SIG-M5 treated with dmso at 0.1 percent for 504 hours (cell line): ENCODE measurements around the gene ZEB2.

Experiments
- DNase-seq: peaks from one replicate; lab custom pipeline; 2025; ENCODE audit not compliant: unreplicated experiment; lab: John Stamatoyannopoulos, UW

Gene ZEB2

GRCh38 chr2:144453486-144454158 lies 66.3 kb downstream of the ZEB2 start:
- DNase-seq = no peak

- DNase-seq = no peak
Measured at GRCh38 chr2:144452989-144453336, 67.0 kb downstream of the ZEB2 start.

DNA sequence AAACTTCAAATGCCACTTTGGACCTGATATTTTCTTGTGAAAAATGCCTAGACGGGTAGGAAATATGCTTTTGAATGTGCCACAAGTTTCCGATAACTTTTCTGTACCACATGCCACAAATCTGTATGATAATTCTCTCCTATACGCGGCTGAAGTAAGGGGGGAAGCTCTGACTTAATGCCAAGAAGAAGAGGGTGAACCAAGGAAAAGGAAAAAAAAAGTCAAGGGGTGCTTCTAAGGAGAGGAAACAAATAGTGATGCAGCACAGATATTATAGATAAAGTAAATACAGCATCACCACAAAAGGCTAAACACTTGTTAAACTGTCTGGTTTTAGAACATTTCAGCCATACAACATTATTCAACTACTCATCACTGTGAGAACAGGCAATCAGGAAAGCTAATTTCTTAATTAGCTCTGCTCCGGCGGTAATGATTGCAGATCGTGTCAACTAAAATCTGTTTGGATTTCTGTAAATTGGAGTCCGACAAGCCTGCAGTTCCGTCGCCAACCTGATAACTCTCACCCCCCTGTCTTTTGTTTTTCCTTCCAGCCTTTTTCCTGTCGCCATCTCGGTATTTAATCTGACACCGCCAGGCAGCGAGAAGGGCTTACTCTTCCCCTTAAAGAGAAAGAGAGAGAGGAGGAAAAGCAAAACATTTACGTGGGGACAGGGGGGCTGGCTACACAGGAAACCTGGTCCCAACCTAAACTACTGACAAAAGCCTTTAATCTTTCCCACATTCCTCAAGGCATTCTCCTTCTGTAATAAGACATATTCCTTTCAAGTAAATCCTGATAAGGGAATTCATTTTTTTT lies 67.5 kb downstream of the ZEB2 start:
- no peak for DNase-seq

DNA sequence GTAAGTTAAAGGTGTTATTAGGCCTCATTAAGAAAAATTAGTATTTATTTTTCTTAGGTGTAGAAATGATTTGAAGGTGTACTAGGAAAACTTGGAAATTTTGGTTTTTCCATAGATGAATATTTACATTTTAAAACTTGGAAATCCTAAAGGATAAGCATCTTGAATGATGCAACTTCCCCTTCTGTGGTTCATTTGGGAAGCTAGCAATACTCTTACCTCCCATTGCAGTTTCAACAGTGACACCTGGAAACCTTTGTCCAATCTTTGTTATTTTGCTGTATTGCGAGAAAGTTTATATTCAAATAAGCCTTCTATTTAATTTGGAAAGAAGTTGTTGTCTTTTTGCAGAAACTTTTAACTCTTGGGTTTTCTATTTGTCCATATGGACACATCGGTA lies 68.5 kb downstream of the ZEB2 start:
- DNase-seq = no peak

DNA sequence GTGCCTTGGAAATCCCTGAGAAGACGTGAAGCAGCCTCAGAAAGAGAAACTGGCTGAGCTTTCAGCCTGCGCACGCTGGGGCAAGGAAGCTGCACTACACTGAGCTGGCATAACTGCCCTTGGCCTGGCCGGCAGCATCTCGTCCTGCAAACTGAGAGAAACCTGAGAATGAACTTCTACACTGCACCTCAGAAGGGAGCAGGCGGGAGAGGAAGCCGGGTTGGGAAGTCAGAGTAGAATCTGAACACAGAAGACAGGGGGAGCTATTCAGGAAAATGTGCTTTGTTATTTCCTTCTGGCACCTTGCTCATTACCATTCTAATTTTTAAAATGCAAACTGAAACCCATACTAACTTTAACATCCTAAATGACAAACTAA lies 70.9 kb downstream of the ZEB2 start:
- no peak for DNase-seq

DNA sequence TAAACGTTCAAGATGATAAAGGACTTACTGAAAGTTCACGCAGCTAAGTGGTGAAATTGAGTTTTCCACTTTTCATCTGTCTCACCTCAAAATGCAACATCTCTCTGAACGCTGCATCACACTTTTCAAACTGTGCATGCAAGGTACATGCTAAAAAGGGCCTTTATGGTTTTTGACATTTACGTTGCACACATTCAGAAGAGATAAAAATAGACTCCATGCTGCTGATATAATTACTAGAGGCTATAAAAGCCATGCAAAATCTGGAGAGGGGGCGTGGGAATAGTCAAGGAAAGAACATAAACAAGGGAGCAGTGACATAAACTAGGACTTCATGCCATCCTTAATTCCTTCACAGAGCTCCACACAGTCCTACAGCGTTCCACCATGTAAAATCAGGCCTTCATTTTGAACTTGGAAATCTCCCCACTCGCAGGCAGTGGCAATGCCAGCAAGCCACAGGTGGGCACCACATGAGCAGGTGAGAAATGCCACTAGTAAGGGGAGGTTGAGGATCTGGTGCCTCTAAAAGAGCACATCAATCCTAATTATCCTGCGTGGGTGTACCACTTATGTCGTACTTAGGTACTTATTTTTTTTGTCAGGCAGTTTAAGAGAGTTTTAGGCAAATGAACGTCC lies 71.4 kb downstream of the ZEB2 start:
- no peak for DNase-seq

DNA sequence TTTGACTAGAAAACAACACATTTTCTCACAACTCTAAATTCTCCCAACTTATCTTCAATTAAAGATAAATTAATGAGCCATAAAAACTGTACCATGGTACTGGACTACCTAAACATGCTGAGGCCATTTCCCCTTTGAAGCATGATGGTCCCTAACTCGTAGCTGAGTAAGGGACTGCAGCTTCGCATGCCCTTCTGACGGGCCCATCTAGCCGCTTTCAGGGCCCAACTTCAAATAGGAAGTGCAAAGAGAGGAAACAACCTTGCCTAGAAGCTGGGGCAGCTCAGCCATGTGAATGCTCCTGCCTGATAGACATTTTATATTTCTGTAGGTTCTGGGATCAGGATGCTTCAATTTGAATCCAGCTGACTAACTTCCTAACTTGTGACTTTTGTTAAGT lies 72.4 kb downstream of the ZEB2 start:
- no peak for DNase-seq

DNA sequence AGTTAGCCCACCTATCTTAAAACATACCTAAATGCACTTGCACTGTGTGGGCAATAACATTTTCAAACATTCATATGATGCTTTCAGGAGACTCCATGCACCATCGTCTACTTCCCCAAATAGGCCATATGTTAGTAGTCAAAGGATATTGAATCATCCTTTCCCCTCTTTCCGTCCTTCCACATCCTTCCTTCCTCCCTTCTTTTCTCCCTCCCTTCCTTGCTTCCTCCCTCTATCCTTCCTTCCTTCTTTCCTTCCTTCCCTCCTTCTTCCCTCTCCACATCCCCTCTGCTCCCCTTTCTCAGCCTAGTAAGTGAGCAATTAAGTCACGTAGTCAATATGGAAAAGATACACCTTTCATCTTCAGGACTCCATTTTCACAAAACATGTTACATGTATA lies 73.8 kb downstream of the ZEB2 start:
- DNase-seq = no peak

DNA sequence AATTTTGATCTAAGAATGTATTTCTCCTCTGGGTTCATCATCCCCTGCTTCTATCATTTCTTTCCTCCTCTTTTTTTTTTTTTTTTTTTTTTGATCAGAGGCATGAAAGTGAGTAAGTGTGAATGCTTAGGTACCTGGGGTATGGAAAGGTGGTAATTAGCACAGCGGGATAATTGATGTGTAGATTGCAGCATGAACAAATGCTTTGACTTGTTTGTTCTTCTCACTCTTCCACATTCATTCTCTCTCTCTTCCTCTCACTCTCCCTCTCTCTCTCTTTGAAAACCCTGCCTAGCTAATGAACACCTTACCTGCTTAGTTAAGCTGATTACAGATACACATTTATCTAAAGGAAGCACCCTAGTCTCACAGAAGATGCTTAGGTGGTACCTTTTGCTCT lies 74.7 kb downstream of the ZEB2 start:
- no peak for DNase-seq

GRCh38 chr2:144443837-144444817 lies 75.8 kb downstream of the ZEB2 start:
- DNase-seq = no peak

GRCh38 chr2:144441711-144442141 lies 78.2 kb downstream of the ZEB2 start:
- no peak for DNase-seq

DNA sequence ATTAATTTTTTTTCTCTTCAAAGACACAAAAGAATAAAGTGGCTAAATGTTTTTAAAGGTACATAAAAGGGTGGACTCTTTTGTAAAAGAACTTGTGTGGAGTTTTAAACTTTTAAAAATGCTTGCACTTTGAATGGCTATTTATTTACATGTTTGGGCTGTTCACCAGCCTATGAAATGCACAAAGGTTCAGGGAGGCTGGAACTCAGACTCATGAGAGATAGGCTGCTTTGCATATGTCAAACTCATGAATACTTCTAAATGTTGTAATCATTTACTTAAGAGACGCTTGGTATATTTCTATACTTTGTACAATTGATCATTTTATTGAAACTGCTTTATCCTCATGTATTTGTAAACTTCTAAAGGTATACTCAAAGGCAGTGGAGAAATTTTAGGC lies 79.9 kb downstream of the ZEB2 start:
- DNase-seq = no peak

- DNase-seq = no peak
Measured at GRCh38 chr2:144438801-144439631, 80.9 kb downstream of the ZEB2 start.

GRCh38 chr2:144437636-144438035 lies 82.3 kb downstream of the ZEB2 start:
- no peak for DNase-seq

DNA sequence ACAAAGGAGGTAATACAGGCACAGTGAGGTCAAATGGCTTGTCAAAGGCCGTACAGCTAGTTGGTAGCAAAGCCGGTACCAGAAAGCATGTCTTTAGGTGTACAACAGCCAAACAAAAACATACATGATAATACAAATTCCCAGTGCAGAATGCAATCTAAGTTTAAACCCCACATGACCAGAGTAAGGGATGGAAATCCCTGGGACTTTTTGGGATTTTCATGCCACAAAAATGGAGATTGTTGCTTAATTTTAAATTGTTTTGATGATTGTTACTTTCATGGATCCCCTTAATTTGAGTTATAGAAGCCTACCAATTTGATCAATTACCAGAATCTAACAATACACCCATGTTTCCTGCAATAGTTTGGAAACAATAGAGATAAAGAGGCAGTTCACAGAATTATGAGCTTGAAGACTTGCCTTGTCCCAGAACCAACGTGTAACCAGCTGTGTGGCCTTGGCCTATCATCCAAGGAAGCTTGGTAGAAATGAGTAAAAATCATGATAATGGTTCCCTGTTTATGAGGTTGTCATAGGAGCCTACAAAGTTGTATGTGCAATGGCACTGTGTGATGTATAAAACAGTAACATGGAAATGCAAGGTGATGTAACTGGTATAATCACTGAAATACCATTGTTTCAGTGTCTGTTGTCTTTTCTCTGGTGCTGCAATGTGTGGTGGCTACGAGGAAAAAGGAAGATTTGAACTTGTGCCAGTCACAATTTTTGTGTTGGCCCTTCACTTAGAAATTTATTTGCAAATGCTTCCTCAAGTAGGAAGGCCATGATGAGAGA lies 85.3 kb downstream of the ZEB2 start:
- DNase-seq = no peak

DNA sequence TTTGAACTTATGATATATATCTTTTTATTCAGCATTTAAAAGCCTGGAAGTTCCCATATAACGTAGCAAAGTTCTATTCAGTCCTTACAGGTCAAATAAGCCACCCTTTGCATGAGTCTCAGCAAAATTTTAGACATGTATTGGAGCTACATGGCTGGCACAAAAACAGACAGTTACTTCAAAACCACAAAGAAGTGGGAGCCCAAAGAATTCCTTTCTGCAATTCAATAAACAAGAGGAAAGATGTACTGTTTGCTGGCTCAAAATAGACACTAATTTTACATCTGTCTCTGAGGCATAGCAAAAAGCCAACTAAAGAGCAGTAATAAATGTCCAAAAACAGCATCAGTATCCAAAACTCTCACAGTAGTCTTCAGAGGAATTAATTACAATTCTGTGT lies 87.0 kb downstream of the ZEB2 start:
- no peak for DNase-seq

DNA sequence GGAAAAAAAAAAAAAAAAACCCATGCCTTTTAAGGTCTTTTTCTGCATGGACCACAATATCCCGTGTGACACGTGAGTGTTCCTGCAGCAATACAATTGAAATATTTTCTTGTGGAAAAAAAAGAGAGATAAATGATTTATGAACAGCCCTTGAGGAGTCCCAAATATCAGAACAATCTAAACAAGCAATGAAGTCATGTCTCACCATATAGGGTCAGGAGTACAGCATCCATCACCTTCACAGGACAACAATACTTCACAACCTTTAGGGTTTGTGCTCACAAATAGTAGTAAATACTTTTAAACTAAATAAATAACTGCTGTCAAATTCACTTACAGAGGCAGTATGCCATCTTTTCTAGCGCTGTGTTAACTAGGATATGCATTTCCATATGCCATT lies 87.9 kb downstream of the ZEB2 start:
- no peak for DNase-seq

GRCh38 chr2:144431392-144431783 lies 88.5 kb downstream of the ZEB2 start:
- no peak for DNase-seq

DNA sequence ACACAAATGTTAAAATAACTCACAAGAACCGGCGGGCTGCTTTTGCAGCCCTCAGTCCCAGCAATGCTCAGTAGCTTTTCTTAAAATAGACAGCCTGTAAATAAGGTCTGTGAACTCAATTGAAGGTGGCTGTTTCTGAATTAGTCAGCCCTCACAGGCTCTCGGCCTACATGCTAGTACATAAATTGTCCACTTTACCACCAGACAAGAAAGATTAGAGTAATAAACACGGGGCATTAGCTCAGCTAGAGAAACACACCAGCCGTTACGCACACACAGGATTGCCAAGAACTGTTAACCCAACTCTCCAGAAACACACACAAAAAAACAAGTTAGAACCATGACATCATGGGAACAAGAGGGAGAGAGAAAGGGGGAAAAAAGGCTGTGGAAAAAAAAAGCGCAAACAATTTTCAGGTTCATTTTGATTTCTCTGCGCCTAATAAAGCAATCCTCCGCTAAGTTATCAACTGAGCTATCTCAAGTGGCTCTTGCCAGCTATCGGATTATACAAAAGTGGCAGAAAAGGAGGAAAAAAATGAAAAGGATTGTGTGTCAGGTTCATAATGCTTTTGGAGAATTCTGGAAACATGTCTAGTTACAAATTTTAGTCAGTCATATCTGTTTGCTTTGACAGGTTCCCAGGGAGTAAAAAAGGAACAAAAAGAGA lies 89.1 kb downstream of the ZEB2 start:
- no peak for DNase-seq
